ENCODE data around the gene DIDO1.

DNA sequence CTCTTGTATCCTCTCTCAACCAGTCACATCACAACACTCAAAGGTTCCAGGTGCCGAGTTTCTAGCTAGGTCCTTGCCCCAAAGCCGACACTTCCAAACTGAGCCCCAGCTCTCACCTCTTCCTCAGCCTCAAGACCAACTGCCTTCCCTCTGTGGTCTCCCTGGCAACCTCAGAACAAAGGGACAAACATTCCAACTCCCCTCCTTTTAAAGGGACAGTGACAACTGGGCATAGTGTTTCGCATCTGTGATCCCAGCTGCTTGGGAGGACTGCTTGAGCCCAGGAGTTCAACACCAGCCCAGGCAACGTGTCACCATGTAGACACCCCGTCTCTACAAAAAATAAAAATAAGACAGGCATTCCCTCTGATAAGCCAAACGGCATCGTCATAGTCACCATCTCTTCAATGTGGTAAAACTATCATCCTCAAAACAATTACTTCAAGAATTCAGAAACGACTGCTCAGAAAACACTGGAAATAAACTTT is 11.3 kb downstream of the DIDO1 start:
- no peak for TF ChIP-seq CTCF (IDR thresholded peaks at IDR 0.05 in 4 of 5, conservative IDR thresholded peaks at IDR 0.05 in 1 of 5)
- no peak for TF ChIP-seq POLR2A (IDR thresholded peaks at IDR 0.05)

All from gastrocnemius medialis (tissue), 4 donors.